Lung (tissue), 12 donors: ENCODE data around the gene CASK. TPM values are rescaled to one million over a fixed set of nuclear protein-coding genes. Genes with fewer than 3 reads are reported as not detected.

Experiments
- ATAC-seq: fragments of 200-7000 bp; cut with Tn5 transposase; one replicate; pipeline ENCODE4 v1.9.1; 2020; ENCODE audit warnings: moderate number of reproducible peaks; ENCODE audit not compliant: insufficient read depth, low FRiP score
- DNase-seq, 3 donors: peaks; one replicate each; pipeline ENCODE4 v3.0.0-alpha.2; 2013 to 2017
- H3K27ac ChIP-seq, 2 donors: one replicate each; pipeline ENCODE4 v1.5.1; 2013; ENCODE audit warnings: mild to moderate bottlenecking in 2 of 2, moderate library complexity in 2 of 2, control low read depth in 1 of 2, inconsistent platforms in 1 of 2, low read depth in 1 of 2, low read length in 1 of 2
- H3K27me3 ChIP-seq, 3 donors: one replicate each; pipeline ENCODE4 v1.5.1; 2013; ENCODE audit warnings: low read length in 2 of 3; ENCODE audit not compliant: control insufficient read depth in 3 of 3, insufficient read depth in 3 of 3
- H3K36me3 ChIP-seq, 4 donors: one replicate each; pipeline ENCODE4 v1.5.1; 2013; ENCODE audit warnings: low read length in 4 of 4, mild to moderate bottlenecking in 1 of 4, moderate library complexity in 1 of 4; ENCODE audit not compliant: control insufficient read depth in 4 of 4, insufficient read depth in 4 of 4
- H3K4me1 ChIP-seq, 5 donors: one replicate each; pipeline ENCODE4 v1.5.1; 2013; ENCODE audit warnings: low read length in 5 of 5, mild to moderate bottlenecking in 2 of 5, moderate library complexity in 1 of 5; ENCODE audit not compliant: control insufficient read depth in 5 of 5, insufficient read depth in 5 of 5
- H3K4me3 ChIP-seq: one replicate; pipeline ENCODE4 v1.5.1; 2013; ENCODE audit warnings: mild to moderate bottlenecking, control low read depth, moderate library complexity
- H3K9ac ChIP-seq, 2 donors: one replicate each; pipeline ENCODE4 v1.5.1; 2013; ENCODE audit warnings: low read length in 2 of 2, control low read depth in 1 of 2; ENCODE audit not compliant: insufficient read depth in 1 of 2
- H3K9me3 ChIP-seq, 4 donors: one replicate each; pipeline ENCODE4 v1.5.1; 2013; ENCODE audit warnings: low read length in 3 of 4, mild to moderate bottlenecking in 1 of 4, moderate library complexity in 1 of 4; ENCODE audit not compliant: control insufficient read depth in 4 of 4, insufficient read depth in 3 of 4
- CTCF ChIP-seq: IDR thresholded peaks from 2 replicates; pipeline ENCODE4 v1.5.1; 2012; ENCODE audit warnings: mild to moderate bottlenecking; ENCODE audit errors: control extremely low read depth, extremely low read depth
- WGBS, 2 donors: extraction: QIAGEN DNeasy Blood & Tissue Kit; methylation state at CpG; one replicate each; pipeline ENCODE4 v1.1.7; 2013; 5-methylcytosine and 5-hydroxymethylcytosine counted together
- polyA plus RNA-seq, 2 donors: library from polyadenylated mRNA; stranded (reverse); fragments of 200-250 nt; gene quantifications; one replicate each; pipeline ENCODE4 v1.2.1, GENCODE V29; 2013
- total RNA-seq, 2 donors: library from RNA; depleted of rRNA in 1 of 2; stranded (reverse); fragments of >200 nt in 1 of 2; gene quantifications; one replicate each; pipeline ENCODE4 v1.2.1, GENCODE V29; 2014 to 2021
- donor health status: control.
- donor health status: control.
- donor health status: Bipolar disorder and iron deficiency.
- donor health status: healthy.
- donor health status: DM: yes; HTN: yes; CAD: no.

The CASK gene
- total and polyA plus RNA-seq, 4 donors: 8.2 to 68.1 (median 30.6) TPM

GRCh38 chrX:41518127-41518840, 405.1 kb downstream of the CASK start:
- H3K9ac ChIP-seq: no peak overlapping the region

GRCh38 chrX:41516999-41517765, 406.2 kb downstream of the CASK start:
- DNase-seq (no peak), ATAC-seq (no peak)
- no peak overlapping the region for H3K9ac ChIP-seq
- H3K4me3 ChIP-seq: no peak overlapping the region
- H3K36me3 ChIP-seq: no peaks in the 10 kb centered on the region
- WGBS, 2 donors: 58% methylated on average over 4 of the region's 4 CpGs
- H3K4me1 ChIP-seq: no peaks in the 10 kb centered on the region
- no peak for TF ChIP-seq CTCF
- H3K9me3 ChIP-seq: peaks cover 0 to 2% (median 0%) of the 10 kb centered on the region in 4 donors
- no peak overlapping the region for H3K27ac ChIP-seq
- peaks cover 0 to 69% (median 11%) of the 10 kb centered on the region in 3 donors for H3K27me3 ChIP-seq

More at GRCh38 chrX:41518127-41518840, 405.1 kb downstream of the CASK start:
- peaks cover 0 to 5% (median under 1%) of the 10 kb centered on the region in 4 donors for H3K36me3 ChIP-seq
- no peak for ATAC-seq
- TF ChIP-seq CTCF: no peak
- no peak for DNase-seq
- H3K27me3 ChIP-seq: peaks cover 0 to 74% (median 13%) of the 10 kb centered on the region in 3 donors
- WGBS, 2 donors: 81 to 93% methylated on average over 8 to 9 of the region's 9 CpGs
- H3K4me1 ChIP-seq: no peaks in the 10 kb centered on the region
- no peaks in the 10 kb centered on the region for H3K9me3 ChIP-seq
- H3K4me3 ChIP-seq: no peak overlapping the region
- no peak overlapping the region for H3K27ac ChIP-seq

GRCh38 chrX:41516456-41516855, 406.9 kb downstream of the CASK start:
- no peaks in the 10 kb centered on the region for H3K36me3 ChIP-seq
- H3K9ac ChIP-seq: no peak overlapping the region
- peaks cover 0 to 2% (median 0%) of the 10 kb centered on the region in 4 donors for H3K9me3 ChIP-seq
- no peaks in the 10 kb centered on the region for H3K4me1 ChIP-seq
- WGBS, 2 donors: 85 to 91% methylated on average over 5 of the region's 5 CpGs
- no peak overlapping the region for H3K27ac ChIP-seq
- H3K27me3 ChIP-seq: peaks cover 0 to 65% (median 11%) of the 10 kb centered on the region in 3 donors
- no peak for TF ChIP-seq CTCF
- DNase-seq: no peak
- H3K4me3 ChIP-seq: no peak overlapping the region
- no peak for ATAC-seq
